Retinal pigment epithelial cell (primary cell): ENCODE data around the gene GSK3A.

ENCODE experiments used
- DNase-seq: peaks from one replicate; pipeline ENCODE4 v3.0.0-alpha.2; 2010; ENCODE audit warnings: low read depth
- H3K4me3 ChIP-seq: 2 replicates; pipeline ENCODE4 v1.5.1; 2011; ENCODE audit warnings: mild to moderate bottlenecking, low read length, control low read depth, moderate library complexity
- CTCF ChIP-seq: conservative IDR thresholded peaks from 2 replicates; pipeline ENCODE4 v1.5.1; 2011; ENCODE audit warnings: low read depth, low read length, control low read depth, inconsistent platforms

Gene GSK3A

GRCh38 chr19:42204664-42205063, 37.7 kb downstream of the GSK3A start:
- no peak for TF ChIP-seq CTCF
- DNase-seq: no peak
- H3K4me3 ChIP-seq: no peak overlapping the region

- DNase-seq: no peak
- no peak for TF ChIP-seq CTCF
- no peak overlapping the region for H3K4me3 ChIP-seq
Measured at GRCh38 chr19:42203700-42204099, 38.7 kb downstream of the GSK3A start.

- no peak for DNase-seq
- TF ChIP-seq CTCF: no peak
- H3K4me3 ChIP-seq: no peak overlapping the region
Measured at GRCh38 chr19:42202290-42202880, 40.0 kb downstream of the GSK3A start.

GRCh38 chr19:42201489-42202289, 40.7 kb downstream of the GSK3A start:
- H3K4me3 ChIP-seq: no peak overlapping the region
- TF ChIP-seq CTCF: no peak
- no peak for DNase-seq

GRCh38 chr19:42200116-42200715, 42.2 kb downstream of the GSK3A start:
- no peak for TF ChIP-seq CTCF
- H3K4me3 ChIP-seq: no peak overlapping the region
- no peak for DNase-seq

GRCh38 chr19:42199440-42200115, 42.8 kb downstream of the GSK3A start:
- no peak overlapping the region for H3K4me3 ChIP-seq
- no peak for TF ChIP-seq CTCF
- no peak for DNase-seq
